Embryonic facial prominence (tissue), 1 donor: ENCODE data around the gene UBE2G2.
A peak's percentile ranks its signal among the peaks of the same experiment; 100 is the strongest.

Experiments used
- DNase-seq: peaks from one replicate; pipeline ENCODE4 v3.0.0-alpha.2; 2016; ENCODE audit errors: extremely low spot score

UBE2G2 gene

GRCh38 chr21:44727321-44727720, 74.3 kb downstream of the UBE2G2 start:
- DNase-seq: no peak

DNA sequence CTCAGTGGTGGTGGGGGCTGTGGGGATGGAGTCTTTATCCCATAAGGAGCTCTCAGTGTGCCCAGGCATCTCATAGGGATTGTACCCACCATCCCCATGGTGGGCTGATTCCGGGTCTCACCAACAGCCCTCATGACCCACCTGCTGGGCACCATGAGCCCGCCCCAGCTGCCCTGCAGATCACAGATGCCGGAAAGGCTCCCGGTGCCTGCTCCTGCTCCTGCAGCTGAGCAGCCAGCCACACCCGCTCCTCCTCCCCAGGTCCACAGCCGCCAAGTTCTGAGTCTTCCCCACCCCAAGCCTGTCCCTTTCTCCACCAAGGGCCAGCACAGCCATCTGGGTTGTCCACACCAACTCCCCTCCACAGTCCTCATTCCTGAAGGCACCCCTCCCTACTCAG, 74.8 kb downstream of the UBE2G2 start:
- no peak for DNase-seq

DNA sequence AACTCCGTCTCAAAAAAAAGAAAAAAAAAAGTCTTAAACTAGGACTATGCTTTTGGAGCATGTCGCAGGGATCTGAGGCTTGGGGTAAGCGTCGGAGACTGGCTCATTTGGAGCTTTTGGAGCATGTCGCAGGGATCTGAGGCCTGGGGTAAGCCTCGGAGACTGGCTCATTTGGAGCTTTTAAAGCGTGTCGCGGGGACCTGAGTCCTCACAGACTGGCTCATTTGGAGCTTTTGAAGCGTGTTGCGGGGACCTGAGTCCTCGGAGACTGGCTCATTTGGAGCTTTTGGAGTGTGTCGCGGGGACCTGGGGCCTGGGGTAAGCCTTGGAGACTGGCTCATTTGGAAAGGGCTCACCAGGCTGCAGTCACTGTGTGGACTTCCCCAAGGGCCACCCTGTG, 76.7 kb downstream of the UBE2G2 start:
- no peak for DNase-seq

GRCh38 chr21:44724196-44724595, 77.4 kb downstream of the UBE2G2 start:
- no peak for DNase-seq

DNA sequence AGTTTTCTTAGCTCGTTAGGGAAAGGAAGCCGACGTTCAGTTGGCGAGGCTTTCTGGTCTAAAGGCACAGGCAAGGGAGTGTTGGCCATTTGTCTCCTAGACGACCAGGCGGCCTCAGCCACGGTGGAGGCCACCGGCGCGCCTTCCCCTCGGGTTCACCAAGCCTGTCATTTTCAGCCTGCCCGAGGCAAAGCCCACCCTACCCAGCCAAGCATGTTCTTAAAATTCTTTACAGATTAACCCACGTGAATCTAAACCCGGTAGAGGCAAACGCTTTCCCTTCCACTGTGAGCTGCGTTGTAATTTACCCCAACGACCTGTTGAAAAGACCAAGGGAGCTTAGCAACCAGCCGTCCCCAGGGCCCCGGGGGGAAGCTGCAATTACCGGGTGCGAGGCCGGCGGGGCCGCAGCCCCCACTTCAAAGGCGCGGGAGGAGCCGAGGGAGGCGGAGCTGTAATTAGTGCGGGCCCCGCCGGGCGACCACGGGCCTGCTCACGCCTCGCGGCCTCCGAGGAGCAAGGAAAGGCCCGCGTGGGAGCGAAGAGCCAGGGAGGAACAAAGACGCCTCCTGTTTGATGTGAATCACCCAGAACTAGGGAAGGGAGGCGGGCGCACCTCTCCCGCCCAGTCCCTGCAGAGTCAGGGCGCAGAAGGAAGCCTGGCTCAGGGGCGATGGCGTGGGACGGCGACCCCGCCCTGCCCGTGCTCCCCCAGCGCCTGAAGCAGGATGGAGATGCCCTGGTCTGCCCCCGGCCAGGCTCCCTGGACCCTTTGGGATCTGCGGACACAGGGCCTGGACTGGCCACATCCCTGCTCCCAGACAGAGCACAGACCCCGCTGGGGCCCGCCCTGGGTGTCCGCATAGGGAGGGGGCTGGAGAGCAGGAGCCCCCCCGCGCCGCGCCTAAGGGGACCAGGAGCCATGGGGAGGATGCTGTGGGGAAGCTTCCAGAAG, 78.2 kb downstream of the UBE2G2 start:
- peak; percentile 20 for DNase-seq

DNA sequence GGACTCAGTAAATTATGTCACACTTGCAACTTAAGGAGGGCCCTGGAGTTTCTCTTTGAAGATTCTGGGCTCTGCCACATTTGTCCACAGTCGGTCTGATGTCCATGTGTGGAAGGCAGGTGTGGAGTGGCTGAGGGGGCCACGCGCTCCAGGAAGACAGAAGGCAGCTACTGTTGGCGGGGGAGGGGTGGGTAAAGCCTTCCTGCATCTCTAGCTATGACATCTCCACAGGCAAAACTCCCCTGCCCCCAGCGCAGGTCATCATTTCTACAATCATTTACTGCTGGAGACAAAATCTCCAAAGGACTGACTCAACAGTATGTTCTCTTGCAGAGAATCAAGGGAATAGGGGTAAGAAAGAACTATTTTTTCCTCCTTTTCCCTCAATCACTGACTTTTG, 78.9 kb downstream of the UBE2G2 start:
- DNase-seq: no peak

- no peak for DNase-seq
Observed at GRCh38 chr21:44720170-44720569, 81.5 kb downstream of the UBE2G2 start.
